Measurements from ENCODE around the gene PAWR. TPM values are rescaled to one million over a fixed set of nuclear protein-coding genes. Genes with fewer than 3 reads are reported as not detected.
A peak's percentile ranks its signal among the peaks of the same experiment; 100 is the strongest.

Gene PAWR
- total and polyA plus RNA-seq, 2 experiments from 2014 or later: 54.4 to 62.6 TPM

DNA sequence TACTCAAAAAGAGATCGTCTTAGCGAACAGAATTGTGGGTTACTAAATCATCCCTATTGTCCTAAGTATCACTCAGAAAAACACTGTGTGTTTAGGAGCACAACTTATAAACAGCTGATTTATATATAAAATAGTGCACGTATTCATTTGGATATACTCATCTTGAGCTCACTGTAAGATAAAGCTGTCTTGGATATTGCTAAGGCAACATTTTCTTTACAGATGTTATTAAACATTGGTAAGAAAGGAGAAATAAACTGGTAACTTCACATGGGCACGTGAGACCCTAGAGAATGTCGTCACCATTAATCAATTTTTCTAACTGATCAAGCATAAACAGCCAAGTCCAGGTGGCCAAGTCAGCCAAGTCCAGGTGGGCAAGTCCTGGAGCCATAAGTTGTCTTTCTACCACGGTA, 1.7 kb downstream of the PAWR start:
- Histone ChIP-seq H2AFZ (peak overlapping the region; percentile 76), H3F3A (ENCODE audit: insufficient read depth) (peaks cover 47% of the 10 kb centered on the region), H3K79me2 (ENCODE audit: insufficient read depth) (peaks cover 68% of the 10 kb centered on the region), H3K36me3 (ENCODE audit: low read depth) (no peaks in the 10 kb centered on the region; the same call in 1 of the 2 replicates), H3K4me1 (ENCODE audit: insufficient read depth) (peaks cover 50% of the 10 kb centered on the region), H4K20me1 (ENCODE audit: insufficient read depth) (no peaks in the 10 kb centered on the region), H3K4me3 (peak overlapping the region; percentile 84), H3K9ac (peak overlapping the region; percentile 98), H3K4me2 (ENCODE audit: unreplicated experiment) (peak overlapping the region; percentile 93), H3K9me3 (ENCODE audit: low read depth) (no peaks in the 10 kb centered on the region), H3K27ac (peak overlapping the region; percentile 100), H3K9me2 (ENCODE audit: insufficient read depth) (no peaks in the 10 kb centered on the region), H3K27me3 (replicated peaks; ENCODE audit: insufficient read depth) (no peaks in the 10 kb centered on the region)
- WGBS, 2 experiments (ENCODE audit: low coverage in 1 of 2, low lambda C conversion rate in 2 of 2, missing lambda C conversion rate in 2 of 2): 4 to 7% methylated on average over 6 of the region's 6 CpGs
- peak; percentile 22 for DNase-seq
- in situ Hi-C loops (cut with MboI): no loop called here
- TF ChIP-seq EZH2 (IDR thresholded peaks at IDR 0.05; ENCODE audit: insufficient read depth, poor library complexity, severe bottlenecking) (no peak), EZH2phosphoT487 (IDR thresholded peaks at IDR 0.05; ENCODE audit: insufficient read depth, low read depth) (no peak)

DNA sequence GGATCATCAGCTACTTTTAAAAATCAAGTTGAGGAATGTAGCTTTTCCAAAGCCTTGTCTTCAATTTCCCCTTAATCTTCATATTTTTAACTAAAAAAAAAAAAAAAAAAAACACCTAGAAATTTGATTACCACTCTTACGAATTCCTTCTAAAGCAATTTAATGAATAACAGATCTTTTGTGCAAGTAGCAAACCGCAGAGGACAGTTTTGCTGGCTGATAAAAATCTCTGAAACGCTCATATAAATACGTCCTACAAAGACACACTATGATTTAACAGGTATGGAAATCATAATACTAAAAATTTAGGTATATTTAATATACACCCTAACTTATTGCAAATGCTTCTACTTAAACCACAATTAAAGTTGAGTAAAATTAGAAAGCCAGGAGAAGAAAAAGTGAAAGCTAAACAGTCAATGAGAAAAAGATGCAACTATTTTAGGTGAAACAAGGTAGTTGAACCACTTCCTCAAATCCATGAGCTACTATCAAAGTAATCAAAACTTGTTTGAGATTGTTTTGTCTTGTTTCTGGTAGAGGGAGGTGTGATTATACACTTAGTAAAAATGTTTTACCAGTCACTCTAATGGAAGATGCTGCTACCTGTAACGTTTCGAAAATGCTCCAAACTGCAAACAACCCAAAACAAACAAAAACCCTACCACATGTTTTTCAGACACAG, 2.2 kb downstream of the PAWR start:
- Histone ChIP-seq H3K36me3 (ENCODE audit: low read depth) (no peaks in the 10 kb centered on the region; the same call in 1 of the 2 replicates), H4K20me1 (ENCODE audit: insufficient read depth) (no peaks in the 10 kb centered on the region), H3K9ac (peak overlapping the region; percentile 98), H3K9me2 (ENCODE audit: insufficient read depth) (no peaks in the 10 kb centered on the region), H3K4me3 (peak overlapping the region; percentile 84), H3F3A (ENCODE audit: insufficient read depth) (peaks cover 48% of the 10 kb centered on the region), H3K9me3 (ENCODE audit: low read depth) (no peaks in the 10 kb centered on the region), H3K4me2 (ENCODE audit: unreplicated experiment) (peak overlapping the region; percentile 93), H2AFZ (peak overlapping the region; percentile 76; the same call in 1 of the 2 replicates), H3K27me3 (replicated peaks; ENCODE audit: insufficient read depth) (no peaks in the 10 kb centered on the region), H3K79me2 (ENCODE audit: insufficient read depth) (peaks cover 69% of the 10 kb centered on the region), H3K27ac (peak overlapping the region; percentile 100), H3K4me1 (ENCODE audit: insufficient read depth) (peaks cover 55% of the 10 kb centered on the region)
- in situ Hi-C loops (cut with MboI): no loop called here
- peak; percentile 53 for DNase-seq
- WGBS, 2 experiments (ENCODE audit: low coverage in 1 of 2, low lambda C conversion rate in 2 of 2, missing lambda C conversion rate in 2 of 2): 23 to 27% methylated on average over 6 of the region's 6 CpGs
- TF ChIP-seq EZH2 (IDR thresholded peaks at IDR 0.05; ENCODE audit: insufficient read depth, poor library complexity, severe bottlenecking) (no peak), EZH2phosphoT487 (IDR thresholded peaks at IDR 0.05; ENCODE audit: insufficient read depth, low read depth) (no peak)

DNA sequence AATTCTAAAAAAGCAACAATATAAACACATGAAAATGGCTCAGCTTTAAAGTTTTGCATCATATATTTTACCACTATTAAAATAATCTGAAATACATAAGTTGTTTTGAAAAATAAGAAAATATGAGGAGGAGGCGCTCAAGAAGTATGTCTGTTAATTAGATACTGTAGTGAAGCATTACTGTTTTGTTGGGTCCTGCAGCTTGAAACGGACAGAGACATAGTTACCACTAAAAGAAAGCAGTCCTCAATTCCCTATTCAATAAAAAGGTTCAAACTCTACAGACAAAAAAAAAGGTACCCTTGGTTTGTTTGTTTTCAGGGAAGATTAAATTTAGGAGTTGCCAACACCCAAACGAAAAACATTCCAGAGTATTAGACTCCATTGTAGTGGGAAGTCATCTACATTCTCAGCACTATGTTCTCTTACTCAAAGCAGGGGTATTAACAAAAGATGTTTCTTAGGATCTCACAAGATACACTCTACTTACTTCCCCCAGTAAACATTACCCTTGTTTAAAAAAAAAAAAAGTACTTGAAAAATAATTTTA, 3.0 kb downstream of the PAWR start:
- in situ Hi-C loops (cut with MboI): no loop called here
- Histone ChIP-seq H3K4me3 (peak overlapping the region; percentile 84), H3K9me2 (ENCODE audit: insufficient read depth) (no peaks in the 10 kb centered on the region), H3K79me2 (ENCODE audit: insufficient read depth) (peaks cover 75% of the 10 kb centered on the region), H3K9me3 (ENCODE audit: low read depth) (no peaks in the 10 kb centered on the region), H4K20me1 (ENCODE audit: insufficient read depth) (no peaks in the 10 kb centered on the region), H3K36me3 (ENCODE audit: low read depth) (peaks cover 2% of the 10 kb centered on the region), H3F3A (ENCODE audit: insufficient read depth) (peaks cover 52% of the 10 kb centered on the region), H3K9ac (peak overlapping the region; percentile 98), H3K27ac (peak overlapping the region; percentile 100; the same call in 1 of the 2 replicates), H3K27me3 (replicated peaks; ENCODE audit: insufficient read depth) (no peaks in the 10 kb centered on the region), H2AFZ (no peak overlapping the region), H3K4me2 (ENCODE audit: unreplicated experiment) (peak overlapping the region; percentile 93), H3K4me1 (ENCODE audit: insufficient read depth) (peaks cover 52% of the 10 kb centered on the region)
- WGBS, 2 experiments (ENCODE audit: low coverage in 1 of 2, low lambda C conversion rate in 2 of 2, missing lambda C conversion rate in 2 of 2): 79 to 83% methylated on average over 3 of the region's 3 CpGs
- TF ChIP-seq EZH2phosphoT487 (IDR thresholded peaks at IDR 0.05; ENCODE audit: insufficient read depth, low read depth) (no peak), EZH2 (IDR thresholded peaks at IDR 0.05; ENCODE audit: insufficient read depth, poor library complexity, severe bottlenecking) (no peak)
- DNase-seq: peak; percentile 37

DNA sequence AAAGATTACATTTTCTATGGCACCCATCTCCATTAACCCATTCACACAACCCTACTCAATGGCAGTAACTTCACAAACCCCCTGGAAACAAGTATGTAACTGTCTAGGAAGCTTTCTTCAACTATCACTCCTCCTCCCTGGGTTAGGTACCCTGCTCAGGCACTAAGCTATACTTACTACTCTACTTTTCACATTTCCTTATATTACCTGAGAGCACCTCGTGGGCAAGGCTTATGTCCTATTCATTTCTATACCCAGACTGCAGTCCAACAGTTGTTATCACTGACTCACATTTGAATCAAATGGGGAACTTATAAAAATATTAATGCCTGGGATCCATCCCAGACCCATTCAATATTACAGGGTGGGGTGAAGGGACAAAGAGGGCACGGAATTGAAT, 4.6 kb downstream of the PAWR start:
- peaks cover 6% of the 10 kb centered on the region for H3K36me3 ChIP-seq (ENCODE audit: low read depth)
- no peak for DNase-seq
- peaks cover 91% of the 10 kb centered on the region for H3K79me2 ChIP-seq (ENCODE audit: insufficient read depth)
- H3F3A ChIP-seq (ENCODE audit: insufficient read depth): peaks cover 39% of the 10 kb centered on the region
- peaks cover 44% of the 10 kb centered on the region for H3K4me1 ChIP-seq (ENCODE audit: insufficient read depth)
- no peak overlapping the region for H2AFZ ChIP-seq
- no peaks in the 10 kb centered on the region for H3K27me3 ChIP-seq (replicated peaks; ENCODE audit: insufficient read depth)
- H3K4me2 ChIP-seq (ENCODE audit: unreplicated experiment): peak overlapping the region; percentile 93
- H3K9ac ChIP-seq: no peak overlapping the region
- no peak for TF ChIP-seq EZH2phosphoT487 (IDR thresholded peaks at IDR 0.05; ENCODE audit: insufficient read depth, low read depth)
- in situ Hi-C loops (cut with MboI): no loop called here
- WGBS, 2 experiments (ENCODE audit: low coverage in 1 of 2, low lambda C conversion rate in 2 of 2, missing lambda C conversion rate in 2 of 2): 79 to 80% methylated on average over 2 of the region's 2 CpGs
- no peaks in the 10 kb centered on the region for H3K9me2 ChIP-seq (ENCODE audit: insufficient read depth)
- no peak overlapping the region for H3K27ac ChIP-seq
- H3K4me3 ChIP-seq: peak overlapping the region; percentile 84
- no peaks in the 10 kb centered on the region for H3K9me3 ChIP-seq (ENCODE audit: low read depth)
- no peaks in the 10 kb centered on the region for H4K20me1 ChIP-seq (ENCODE audit: insufficient read depth)
